GM23338 (cell line): ENCODE results near the gene CENPP. TPM values are rescaled to one million over a fixed set of nuclear protein-coding genes. Genes with fewer than 3 reads are reported as not detected.

Source experiments
- ATAC-seq: fragments of 200-7000 bp; cut with Tn5 transposase; 3 replicates; pipeline ENCODE4 v1.9.1; 2020
- DNase-seq: peaks from one replicate; pipeline ENCODE4 v3.0.0-alpha.2; 2015; ENCODE audit warnings: low spot score
- H2AFZ ChIP-seq: fragments of 200-600 bp; sonication (generic); 2 replicates; pipeline ENCODE4 v1.8.0; 2016; ENCODE audit warnings: antibody characterized with exemption, mild to moderate bottlenecking, moderate library complexity
- H3F3A ChIP-seq: fragments of 200-600 bp; sonication (generic); replicated peaks from 2 replicates; pipeline ENCODE4 v1.8.0; 2017; ENCODE audit warnings: antibody characterized with exemption, mixed run types, low read depth
- H3K27ac ChIP-seq: fragments of 200-600 bp; sonication (generic); 2 replicates; pipeline ENCODE4 v1.6.1; 2016; ENCODE audit warnings: low read depth
- H3K27me3 ChIP-seq: fragments of 200-600 bp; sonication (generic); 2 replicates; pipeline ENCODE4 v1.8.0; 2016; ENCODE audit warnings: mild to moderate bottlenecking, mixed run types, moderate library complexity; ENCODE audit not compliant: insufficient read depth
- H3K36me3 ChIP-seq: fragments of 200-600 bp; sonication (generic); 2 replicates; pipeline ENCODE4 v1.8.0; 2016; ENCODE audit warnings: mild to moderate bottlenecking; ENCODE audit not compliant: insufficient read depth
- H3K4me1 ChIP-seq: fragments of 200-600 bp; sonication (generic); 2 replicates; pipeline ENCODE4 v1.8.0; 2016; ENCODE audit warnings: mild to moderate bottlenecking, moderate library complexity; ENCODE audit not compliant: insufficient read depth
- H3K4me2 ChIP-seq: fragments of 200-600 bp; sonication (generic); 2 replicates; pipeline ENCODE4 v1.7.1; 2017; ENCODE audit warnings: mixed run types
- H3K4me3 ChIP-seq: fragments of 200-600 bp; sonication (generic); 2 replicates; pipeline ENCODE4 v1.6.1; 2016; ENCODE audit warnings: mixed run types
- H3K79me2 ChIP-seq: fragments of 200-600 bp; sonication (generic); replicated peaks from 2 replicates; pipeline ENCODE4 v1.8.0; 2017; ENCODE audit warnings: mild to moderate bottlenecking; ENCODE audit not compliant: insufficient read depth
- H3K9me2 ChIP-seq: fragments of 200-600 bp; sonication (generic); 2 replicates; pipeline ENCODE4 v1.8.0; 2017; ENCODE audit not compliant: insufficient read depth
- H4K20me1 ChIP-seq: fragments of 200-600 bp; sonication (generic); replicated peaks from 2 replicates; pipeline ENCODE4 v1.8.0; 2017; ENCODE audit warnings: mild to moderate bottlenecking; ENCODE audit not compliant: insufficient read depth
- H3K27ac Mint-ChIP-seq: 2 replicates; pipeline ENCODE4 v1.8.0; 2020; ENCODE audit warnings: inconsistent platforms, mild to moderate bottlenecking, moderate library complexity, mixed read lengths
- H3K27me3 Mint-ChIP-seq: 3 replicates; pipeline ENCODE4 v1.8.0; 2022; ENCODE audit warnings: low read depth, mild to moderate bottlenecking, moderate library complexity, mixed read lengths, inconsistent platforms; ENCODE audit not compliant: insufficient read depth, poor library complexity
- H3K36me3 Mint-ChIP-seq: 3 replicates; pipeline ENCODE4 v1.8.0; 2021; ENCODE audit warnings: low read depth, mild to moderate bottlenecking, inconsistent platforms, moderate library complexity, mixed read lengths
- H3K4me1 Mint-ChIP-seq: 3 replicates; pipeline ENCODE4 v1.8.0; 2020; ENCODE audit warnings: mild to moderate bottlenecking, inconsistent platforms, mixed read lengths
- H3K4me3 Mint-ChIP-seq: 3 replicates; pipeline ENCODE4 v1.8.0; 2021; ENCODE audit warnings: moderate library complexity, mild to moderate bottlenecking, inconsistent platforms, mixed read lengths
- H3K9me3 Mint-ChIP-seq: 3 replicates; pipeline ENCODE4 v1.8.0; 2020; ENCODE audit warnings: moderate library complexity, mild to moderate bottlenecking, inconsistent platforms, mixed read lengths
- CREB1 ChIP-seq: fragments of 250-450 bp; sonication (Bioruptor Pico); IDR thresholded peaks from 2 replicates; pipeline ENCODE4 v1.5.0; 2020; ENCODE audit warnings: low read depth, mild to moderate bottlenecking, moderate library complexity
- EZH2 ChIP-seq: fragments of 200-600 bp; sonication (generic); IDR thresholded peaks from one replicate; pipeline ENCODE4 v1.8.0; 2017; ENCODE audit warnings: antibody characterized with exemption, mild to moderate bottlenecking, low read depth; ENCODE audit not compliant: unreplicated experiment
- EZH2phosphoT487 ChIP-seq: fragments of 200-600 bp; sonication (generic); IDR thresholded peaks from one replicate; pipeline ENCODE4 v1.8.1; 2018; ENCODE audit warnings: antibody characterized with exemption; ENCODE audit not compliant: unreplicated experiment
- JUNB ChIP-seq: IDR thresholded peaks from one replicate; pipeline ENCODE4 v1.6.1; 2016; ENCODE audit warnings: antibody characterized with exemption; ENCODE audit not compliant: unreplicated experiment
- NANOG ChIP-seq: IDR thresholded peaks from 2 replicates; pipeline ENCODE4 v1.6.1; 2016; ENCODE audit warnings: antibody characterized with exemption, borderline replicate concordance
- POLR2AphosphoS5 ChIP-seq: IDR thresholded peaks from 2 replicates; pipeline ENCODE4 v1.6.1; 2016; ENCODE audit warnings: antibody characterized with exemption, low read depth
- STAT1 ChIP-seq: IDR thresholded peaks from one replicate; pipeline ENCODE4 v1.6.1; 2016; ENCODE audit warnings: antibody characterized with exemption; ENCODE audit not compliant: unreplicated experiment
- ZNF114 ChIP-seq: fragments of 250-450 bp; sonication (Bioruptor Pico); IDR thresholded peaks from 2 replicates; pipeline ENCODE4 v1.5.0; 2020; ENCODE audit warnings: mild to moderate bottlenecking, moderate library complexity
- ZNF331 ChIP-seq: fragments of 250-450 bp; sonication (Bioruptor Pico); IDR thresholded peaks from 2 replicates; pipeline ENCODE4 v1.5.0; 2020; ENCODE audit warnings: low read depth, mild to moderate bottlenecking, moderate library complexity
- polyA plus RNA-seq: library from polyadenylated mRNA; unstranded; fragments of >200 nt; fragmentation: Nextera tagmentation; extraction: Ambion mirVana; gene quantifications from 2 replicates; pipeline ENCODE4 v1.2.1, GENCODE V29; 2016
- total RNA-seq: library from RNA; depleted of rRNA; stranded (reverse); fragments of >200 nt; shearing (Covaris generic); gene quantifications from 2 replicates; pipeline ENCODE4 v1.2.3, GENCODE V29; 2014
- TF ChIP-seq, protein P1 (sequence below): IDR thresholded peaks from 2 replicates; pipeline ENCODE4 v1.6.1; 2016; ENCODE audit warnings: antibody characterized with exemption
- TF ChIP-seq, protein P2 (sequence below), 2 experiments: fragments of 200-600 bp in 1 of 2; sonication (generic) in 1 of 2; conservative IDR thresholded peaks; 2 replicates each; pipeline versions ENCODE4 v1.5.1 to v1.6.1; 2016 to 2017; ENCODE audit warnings: antibody characterized with exemption in 2 of 2, low read depth in 2 of 2, mild to moderate bottlenecking in 2 of 2, moderate library complexity in 1 of 2
- TF ChIP-seq, protein P3 (sequence below): fragments of 250-450 bp; sonication (Bioruptor Pico); IDR thresholded peaks from 2 replicates; pipeline ENCODE4 v1.5.0; 2020; ENCODE audit warnings: mild to moderate bottlenecking, moderate library complexity
- TF ChIP-seq, protein P4 (sequence below): IDR thresholded peaks from one replicate; pipeline ENCODE4 v1.6.1; 2018; ENCODE audit warnings: antibody characterized with exemption; ENCODE audit not compliant: unreplicated experiment

The CENPP gene
- total and polyA plus RNA-seq, 2 experiments from 2014 or later, result 11.0 to 12.6 TPM

DNA sequence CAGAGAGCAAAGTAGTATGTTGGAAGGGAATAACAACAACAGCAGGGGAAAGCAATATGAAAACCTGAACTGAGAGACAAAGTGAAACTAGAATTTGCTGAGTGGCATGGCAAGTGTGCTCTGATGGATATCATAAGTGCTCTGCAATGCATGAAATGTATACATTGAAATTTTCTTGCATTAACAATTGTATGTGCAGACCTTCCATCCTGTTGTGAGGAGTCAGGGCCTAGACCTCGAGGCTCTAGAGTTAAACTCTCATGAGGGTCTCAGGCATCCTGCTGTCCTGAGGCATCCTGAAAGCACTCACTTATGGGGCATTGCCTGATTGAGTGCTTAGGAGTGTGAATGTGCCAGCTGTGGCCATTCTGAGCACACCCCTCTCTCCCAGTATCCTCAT, 208.9 kb downstream of the CENPP start:
- H3K27ac Mint-ChIP-seq, result no peak overlapping the region
- Histone ChIP-seq H3K4me2 (no peak overlapping the region), H2AFZ (no peak overlapping the region)

More for the DNA sequence above, 208.9 kb downstream of the CENPP start:
- TF ChIP-seq ZNF114 (CRISPR knock-in tag), result no peak
- TF ChIP-seq, protein P1, sequence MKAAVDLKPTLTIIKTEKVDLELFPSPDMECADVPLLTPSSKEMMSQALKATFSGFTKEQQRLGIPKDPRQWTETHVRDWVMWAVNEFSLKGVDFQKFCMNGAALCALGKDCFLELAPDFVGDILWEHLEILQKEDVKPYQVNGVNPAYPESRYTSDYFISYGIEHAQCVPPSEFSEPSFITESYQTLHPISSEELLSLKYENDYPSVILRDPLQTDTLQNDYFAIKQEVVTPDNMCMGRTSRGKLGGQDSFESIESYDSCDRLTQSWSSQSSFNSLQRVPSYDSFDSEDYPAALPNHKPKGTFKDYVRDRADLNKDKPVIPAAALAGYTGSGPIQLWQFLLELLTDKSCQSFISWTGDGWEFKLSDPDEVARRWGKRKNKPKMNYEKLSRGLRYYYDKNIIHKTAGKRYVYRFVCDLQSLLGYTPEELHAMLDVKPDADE, result no peak
- TF ChIP-seq, protein P2, sequence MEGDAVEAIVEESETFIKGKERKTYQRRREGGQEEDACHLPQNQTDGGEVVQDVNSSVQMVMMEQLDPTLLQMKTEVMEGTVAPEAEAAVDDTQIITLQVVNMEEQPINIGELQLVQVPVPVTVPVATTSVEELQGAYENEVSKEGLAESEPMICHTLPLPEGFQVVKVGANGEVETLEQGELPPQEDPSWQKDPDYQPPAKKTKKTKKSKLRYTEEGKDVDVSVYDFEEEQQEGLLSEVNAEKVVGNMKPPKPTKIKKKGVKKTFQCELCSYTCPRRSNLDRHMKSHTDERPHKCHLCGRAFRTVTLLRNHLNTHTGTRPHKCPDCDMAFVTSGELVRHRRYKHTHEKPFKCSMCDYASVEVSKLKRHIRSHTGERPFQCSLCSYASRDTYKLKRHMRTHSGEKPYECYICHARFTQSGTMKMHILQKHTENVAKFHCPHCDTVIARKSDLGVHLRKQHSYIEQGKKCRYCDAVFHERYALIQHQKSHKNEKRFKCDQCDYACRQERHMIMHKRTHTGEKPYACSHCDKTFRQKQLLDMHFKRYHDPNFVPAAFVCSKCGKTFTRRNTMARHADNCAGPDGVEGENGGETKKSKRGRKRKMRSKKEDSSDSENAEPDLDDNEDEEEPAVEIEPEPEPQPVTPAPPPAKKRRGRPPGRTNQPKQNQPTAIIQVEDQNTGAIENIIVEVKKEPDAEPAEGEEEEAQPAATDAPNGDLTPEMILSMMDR (conservative IDR thresholded peaks at IDR 0.05; ENCODE audit: low read depth in 2 of 2), result no peak
- no peak for TF ChIP-seq EZH2phosphoT487
- no peak for TF ChIP-seq STAT1
- no peak for TF ChIP-seq CREB1 (CRISPR knock-in tag)
- TF ChIP-seq EZH2, result no peak
- no peak for TF ChIP-seq POLR2AphosphoS5
- no peak for TF ChIP-seq JUNB
- TF ChIP-seq, protein P3, sequence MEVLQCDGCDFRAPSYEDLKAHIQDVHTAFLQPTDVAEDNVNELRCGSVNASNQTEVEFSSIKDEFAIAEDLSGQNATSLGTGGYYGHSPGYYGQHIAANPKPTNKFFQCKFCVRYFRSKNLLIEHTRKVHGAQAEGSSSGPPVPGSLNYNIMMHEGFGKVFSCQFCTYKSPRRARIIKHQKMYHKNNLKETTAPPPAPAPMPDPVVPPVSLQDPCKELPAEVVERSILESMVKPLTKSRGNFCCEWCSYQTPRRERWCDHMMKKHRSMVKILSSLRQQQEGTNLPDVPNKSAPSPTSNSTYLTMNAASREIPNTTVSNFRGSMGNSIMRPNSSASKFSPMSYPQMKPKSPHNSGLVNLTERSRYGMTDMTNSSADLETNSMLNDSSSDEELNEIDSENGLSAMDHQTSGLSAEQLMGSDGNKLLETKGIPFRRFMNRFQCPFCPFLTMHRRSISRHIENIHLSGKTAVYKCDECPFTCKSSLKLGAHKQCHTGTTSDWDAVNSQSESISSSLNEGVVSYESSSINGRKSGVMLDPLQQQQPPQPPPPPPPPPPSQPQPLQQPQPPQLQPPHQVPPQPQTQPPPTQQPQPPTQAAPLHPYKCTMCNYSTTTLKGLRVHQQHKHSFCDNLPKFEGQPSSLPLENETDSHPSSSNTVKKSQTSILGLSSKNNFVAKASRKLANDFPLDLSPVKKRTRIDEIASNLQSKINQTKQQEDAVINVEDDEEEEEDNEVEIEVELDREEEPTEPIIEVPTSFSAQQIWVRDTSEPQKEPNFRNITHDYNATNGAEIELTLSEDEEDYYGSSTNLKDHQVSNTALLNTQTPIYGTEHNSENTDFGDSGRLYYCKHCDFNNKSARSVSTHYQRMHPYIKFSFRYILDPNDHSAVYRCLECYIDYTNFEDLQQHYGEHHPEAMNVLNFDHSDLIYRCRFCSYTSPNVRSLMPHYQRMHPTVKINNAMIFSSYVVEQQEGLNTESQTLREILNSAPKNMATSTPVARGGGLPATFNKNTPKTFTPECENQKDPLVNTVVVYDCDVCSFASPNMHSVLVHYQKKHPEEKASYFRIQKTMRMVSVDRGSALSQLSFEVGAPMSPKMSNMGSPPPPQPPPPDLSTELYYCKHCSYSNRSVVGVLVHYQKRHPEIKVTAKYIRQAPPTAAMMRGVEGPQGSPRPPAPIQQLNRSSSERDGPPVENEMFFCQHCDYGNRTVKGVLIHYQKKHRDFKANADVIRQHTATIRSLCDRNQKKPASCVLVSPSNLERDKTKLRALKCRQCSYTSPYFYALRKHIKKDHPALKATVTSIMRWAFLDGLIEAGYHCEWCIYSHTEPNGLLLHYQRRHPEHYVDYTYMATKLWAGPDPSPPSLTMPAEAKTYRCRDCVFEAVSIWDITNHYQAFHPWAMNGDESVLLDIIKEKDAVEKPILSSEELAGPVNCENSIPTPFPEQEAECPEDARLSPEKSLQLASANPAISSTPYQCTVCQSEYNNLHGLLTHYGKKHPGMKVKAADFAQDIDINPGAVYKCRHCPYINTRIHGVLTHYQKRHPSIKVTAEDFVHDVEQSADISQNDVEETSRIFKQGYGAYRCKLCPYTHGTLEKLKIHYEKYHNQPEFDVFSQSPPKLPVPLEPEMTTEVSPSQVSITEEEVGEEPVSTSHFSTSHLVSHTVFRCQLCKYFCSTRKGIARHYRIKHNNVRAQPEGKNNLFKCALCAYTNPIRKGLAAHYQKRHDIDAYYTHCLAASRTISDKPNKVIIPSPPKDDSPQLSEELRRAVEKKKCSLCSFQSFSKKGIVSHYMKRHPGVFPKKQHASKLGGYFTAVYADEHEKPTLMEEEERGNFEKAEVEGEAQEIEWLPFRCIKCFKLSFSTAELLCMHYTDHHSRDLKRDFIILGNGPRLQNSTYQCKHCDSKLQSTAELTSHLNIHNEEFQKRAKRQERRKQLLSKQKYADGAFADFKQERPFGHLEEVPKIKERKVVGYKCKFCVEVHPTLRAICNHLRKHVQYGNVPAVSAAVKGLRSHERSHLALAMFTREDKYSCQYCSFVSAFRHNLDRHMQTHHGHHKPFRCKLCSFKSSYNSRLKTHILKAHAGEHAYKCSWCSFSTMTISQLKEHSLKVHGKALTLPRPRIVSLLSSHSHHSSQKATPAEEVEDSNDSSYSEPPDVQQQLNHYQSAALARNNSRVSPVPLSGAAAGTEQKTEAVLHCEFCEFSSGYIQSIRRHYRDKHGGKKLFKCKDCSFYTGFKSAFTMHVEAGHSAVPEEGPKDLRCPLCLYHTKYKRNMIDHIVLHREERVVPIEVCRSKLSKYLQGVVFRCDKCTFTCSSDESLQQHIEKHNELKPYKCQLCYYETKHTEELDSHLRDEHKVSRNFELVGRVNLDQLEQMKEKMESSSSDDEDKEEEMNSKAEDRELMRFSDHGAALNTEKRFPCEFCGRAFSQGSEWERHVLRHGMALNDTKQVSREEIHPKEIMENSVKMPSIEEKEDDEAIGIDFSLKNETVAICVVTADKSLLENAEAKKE (CRISPR knock-in tag), result no peak
- no peak for TF ChIP-seq ZNF331 (CRISPR knock-in tag)
- no peak for TF ChIP-seq NANOG
- TF ChIP-seq, protein P4, sequence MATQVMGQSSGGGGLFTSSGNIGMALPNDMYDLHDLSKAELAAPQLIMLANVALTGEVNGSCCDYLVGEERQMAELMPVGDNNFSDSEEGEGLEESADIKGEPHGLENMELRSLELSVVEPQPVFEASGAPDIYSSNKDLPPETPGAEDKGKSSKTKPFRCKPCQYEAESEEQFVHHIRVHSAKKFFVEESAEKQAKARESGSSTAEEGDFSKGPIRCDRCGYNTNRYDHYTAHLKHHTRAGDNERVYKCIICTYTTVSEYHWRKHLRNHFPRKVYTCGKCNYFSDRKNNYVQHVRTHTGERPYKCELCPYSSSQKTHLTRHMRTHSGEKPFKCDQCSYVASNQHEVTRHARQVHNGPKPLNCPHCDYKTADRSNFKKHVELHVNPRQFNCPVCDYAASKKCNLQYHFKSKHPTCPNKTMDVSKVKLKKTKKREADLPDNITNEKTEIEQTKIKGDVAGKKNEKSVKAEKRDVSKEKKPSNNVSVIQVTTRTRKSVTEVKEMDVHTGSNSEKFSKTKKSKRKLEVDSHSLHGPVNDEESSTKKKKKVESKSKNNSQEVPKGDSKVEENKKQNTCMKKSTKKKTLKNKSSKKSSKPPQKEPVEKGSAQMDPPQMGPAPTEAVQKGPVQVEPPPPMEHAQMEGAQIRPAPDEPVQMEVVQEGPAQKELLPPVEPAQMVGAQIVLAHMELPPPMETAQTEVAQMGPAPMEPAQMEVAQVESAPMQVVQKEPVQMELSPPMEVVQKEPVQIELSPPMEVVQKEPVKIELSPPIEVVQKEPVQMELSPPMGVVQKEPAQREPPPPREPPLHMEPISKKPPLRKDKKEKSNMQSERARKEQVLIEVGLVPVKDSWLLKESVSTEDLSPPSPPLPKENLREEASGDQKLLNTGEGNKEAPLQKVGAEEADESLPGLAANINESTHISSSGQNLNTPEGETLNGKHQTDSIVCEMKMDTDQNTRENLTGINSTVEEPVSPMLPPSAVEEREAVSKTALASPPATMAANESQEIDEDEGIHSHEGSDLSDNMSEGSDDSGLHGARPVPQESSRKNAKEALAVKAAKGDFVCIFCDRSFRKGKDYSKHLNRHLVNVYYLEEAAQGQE, result no peak
- Mint-ChIP-seq H3K4me1 (peaks cover 16% of the 10 kb centered on the region; the same call in 2 of the 3 replicates), H3K9me3 (no peaks in the 10 kb centered on the region), H3K36me3 (no peaks in the 10 kb centered on the region), H3K27me3 (no peaks in the 10 kb centered on the region), H3K4me3 (no peak overlapping the region)
- H4K20me1 ChIP-seq, result no peaks in the 10 kb centered on the region
- ATAC-seq (peak; percentile 64), DNase-seq (no peak)
- H3K9me2 ChIP-seq, result no peaks in the 10 kb centered on the region
- H3K36me3 ChIP-seq, result no peaks in the 10 kb centered on the region
- no peaks in the 10 kb centered on the region for H3F3A ChIP-seq
- H3K27me3 ChIP-seq, result no peaks in the 10 kb centered on the region
- H3K4me3 ChIP-seq, result no peak overlapping the region
- no peak overlapping the region for H3K27ac ChIP-seq
- no peaks in the 10 kb centered on the region for H3K79me2 ChIP-seq
- H3K4me1 ChIP-seq, result no peaks in the 10 kb centered on the region
